ENCODE measurements around the gene RESP18. TPM values are rescaled to one million over a fixed set of nuclear protein-coding genes. Genes with fewer than 3 reads are reported as not detected.
A peak's percentile ranks its signal among the peaks of the same experiment; 100 is the strongest.
"Not testable (repeated sequence)": the region's sequence is repeated elsewhere in the genome, so short reads cannot be mapped to it uniquely, and the experiment has no call there.

The RESP18 gene
- polyA plus RNA-seq, 1 of the 3 experiments (the other 2 are of a cell fraction) = not detected

DNA sequence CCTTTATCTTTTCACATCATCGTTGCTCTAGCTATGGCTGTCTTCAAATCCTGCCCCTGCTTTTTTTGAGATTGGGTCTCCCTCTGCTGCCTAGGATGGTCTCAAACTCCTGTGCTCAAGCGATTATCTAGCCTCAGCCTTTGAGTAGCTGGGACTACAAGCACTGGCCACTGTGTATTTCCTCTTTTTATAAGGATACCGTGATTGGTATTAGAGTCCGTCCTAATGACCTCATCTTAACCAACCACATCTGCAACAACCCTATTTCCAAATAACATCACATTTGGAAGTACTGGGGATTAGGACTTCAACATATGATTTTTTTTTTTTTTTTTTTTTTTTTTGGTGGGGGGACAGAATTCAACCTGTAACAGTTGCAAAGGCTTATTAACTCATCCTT lies 9.1 kb downstream of the RESP18 start (continued):
- TF ChIP-seq CTCF (IDR thresholded peaks at IDR 0.05) (no peak), NRF1 (IDR thresholded peaks at IDR 0.05; ENCODE audit: low read depth, low read length) (no peak), MEF2A (IDR thresholded peaks at IDR 0.05; ENCODE audit: borderline replicate concordance, low read depth) (no peak), EP300 (IDR thresholded peaks at IDR 0.05; ENCODE audit: borderline replicate concordance in 1 of 2, low read depth in 1 of 2, low read length in 1 of 2) (no peak)
- TF ChIP-seq, protein P1, sequence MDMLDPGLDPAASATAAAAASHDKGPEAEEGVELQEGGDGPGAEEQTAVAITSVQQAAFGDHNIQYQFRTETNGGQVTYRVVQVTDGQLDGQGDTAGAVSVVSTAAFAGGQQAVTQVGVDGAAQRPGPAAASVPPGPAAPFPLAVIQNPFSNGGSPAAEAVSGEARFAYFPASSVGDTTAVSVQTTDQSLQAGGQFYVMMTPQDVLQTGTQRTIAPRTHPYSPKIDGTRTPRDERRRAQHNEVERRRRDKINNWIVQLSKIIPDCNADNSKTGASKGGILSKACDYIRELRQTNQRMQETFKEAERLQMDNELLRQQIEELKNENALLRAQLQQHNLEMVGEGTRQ (IDR thresholded peaks at IDR 0.05; ENCODE audit: borderline replicate concordance, low read depth, low read length) = no peak
- TF ChIP-seq, protein P2, sequence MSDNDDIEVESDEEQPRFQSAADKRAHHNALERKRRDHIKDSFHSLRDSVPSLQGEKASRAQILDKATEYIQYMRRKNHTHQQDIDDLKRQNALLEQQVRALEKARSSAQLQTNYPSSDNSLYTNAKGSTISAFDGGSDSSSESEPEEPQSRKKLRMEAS (IDR thresholded peaks at IDR 0.05; ENCODE audit: low read depth) = no peak

GRCh38 chr2:219314804-219315468 lies 17.6 kb downstream of the RESP18 start:
- no peaks in the 10 kb centered on the region for H3K36me3 ChIP-seq (replicated peaks in 1 of 2; ENCODE audit: control insufficient read depth in 1 of 2, insufficient read depth in 2 of 2, low read length in 1 of 2)
- H3K27me3 ChIP-seq (ENCODE audit: insufficient read depth) = no peaks in the 10 kb centered on the region
- H3K4me3 ChIP-seq (ENCODE audit: low read depth in 2 of 2, low read length in 1 of 2) = no peak overlapping the region
- ChIA-PET POLR2A (interaction anchor here (0.5 to 0.6 kb wide), 2 partner anchors 43 to 70 kb away, joined by 3 read pairs; partner anchors contain the start of genes GLB1L and STK16), CTCF (interaction anchor here (0.7 to 3.3 kb wide), 4 partner anchors 13 to 38 kb away, joined by 3 to 13 read pairs (median 4); no protein-coding TSS in a partner anchor)
- H3K4me2 ChIP-seq = no peak overlapping the region
- no peaks in the 10 kb centered on the region for H3K4me1 ChIP-seq (ENCODE audit: control insufficient read depth in 1 of 2, insufficient read depth in 2 of 2, low read depth in 1 of 2, low read length in 1 of 2)
- 88% methylated on average over 16 of the region's 16 CpGs for WGBS (ENCODE audit: low lambda C conversion rate)
- no peak overlapping the region for H3K9ac ChIP-seq
- no peak overlapping the region for H2AFZ ChIP-seq (ENCODE audit: low read depth)
- peaks cover 4% of the 10 kb centered on the region for H3F3A ChIP-seq (replicated peaks; ENCODE audit: insufficient read depth)
- no peaks in the 10 kb centered on the region for H4K20me1 ChIP-seq (ENCODE audit: insufficient read depth)
- no peak for DNase-seq
- TF ChIP-seq, protein P2 (IDR thresholded peaks at IDR 0.05; ENCODE audit: low read depth) = no peak
- TF ChIP-seq FOSL2 (IDR thresholded peaks at IDR 0.05; ENCODE audit: borderline replicate concordance, low read depth) (0 out of 2 replicates have a peak, but pooled peaks have one; percentile 16), CHD2 (IDR thresholded peaks at IDR 0.05; ENCODE audit: low read length, partially characterized antibody) (no peak), NRF1 (IDR thresholded peaks at IDR 0.05; ENCODE audit: low read depth, low read length) (no peak), TEAD4 (IDR thresholded peaks at IDR 0.05; ENCODE audit: borderline replicate concordance, insufficient read depth) (no peak), EP300 (IDR thresholded peaks at IDR 0.05; ENCODE audit: borderline replicate concordance in 1 of 2, low read depth in 1 of 2, low read length in 1 of 2) (no peak)
- no peaks in the 10 kb centered on the region for H3K9me2 ChIP-seq
- no peaks in the 10 kb centered on the region for H3K9me3 ChIP-seq
- no peak overlapping the region for H3K27ac ChIP-seq (ENCODE audit: low read depth in 2 of 2, low read length in 1 of 2)
- H3K79me2 ChIP-seq (ENCODE audit: insufficient read depth) = no peaks in the 10 kb centered on the region

DNA sequence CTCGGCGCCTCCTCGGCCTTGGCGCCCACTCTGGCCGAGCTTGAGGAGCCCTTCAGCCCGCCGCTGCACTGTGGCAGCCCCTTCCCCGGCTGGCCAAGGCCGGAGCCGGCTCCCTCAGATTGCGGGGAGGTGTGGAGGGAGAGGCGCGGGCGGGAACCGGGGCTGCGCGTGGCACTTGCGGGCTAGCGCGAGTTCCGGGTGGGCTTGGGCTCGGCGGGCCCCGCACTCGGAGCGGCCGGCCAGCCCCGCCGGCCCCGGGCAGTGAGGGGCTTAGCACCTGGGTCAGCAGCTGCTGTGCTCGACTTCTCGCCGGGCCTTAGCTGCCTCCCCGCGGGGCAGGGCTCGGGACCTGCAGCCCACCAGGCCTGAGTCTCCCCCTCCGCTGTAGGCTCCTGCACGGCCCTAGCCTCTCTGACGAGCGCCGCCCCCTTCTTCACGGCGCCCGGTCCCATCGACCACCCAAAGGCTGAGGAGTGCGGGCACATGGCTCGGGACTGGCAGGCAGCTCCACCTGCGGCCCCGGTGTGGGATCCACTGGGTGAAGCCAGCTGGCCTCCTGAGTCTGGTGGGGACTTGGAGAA lies 19.8 kb downstream of the RESP18 start:
- WGBS (ENCODE audit: low lambda C conversion rate) = 80% methylated on average over 25 of the region's 49 CpGs
- H3K9me3 ChIP-seq; H3K27ac ChIP-seq (ENCODE audit: low read depth in 2 of 2, low read length in 1 of 2); H4K20me1 ChIP-seq (ENCODE audit: insufficient read depth); H3K27me3 ChIP-seq (ENCODE audit: insufficient read depth); H3K4me2 ChIP-seq; H3K4me1 ChIP-seq (ENCODE audit: control insufficient read depth in 1 of 2, insufficient read depth in 2 of 2, low read depth in 1 of 2, low read length in 1 of 2); H3K36me3 ChIP-seq (replicated peaks in 1 of 2; ENCODE audit: control insufficient read depth in 1 of 2, insufficient read depth in 2 of 2, low read length in 1 of 2); H3K9me2 ChIP-seq; POLR2A ChIA-PET; H2AFZ ChIP-seq (ENCODE audit: low read depth); H3K4me3 ChIP-seq (ENCODE audit: low read depth in 2 of 2, low read length in 1 of 2); H3K79me2 ChIP-seq (ENCODE audit: insufficient read depth); H3K9ac ChIP-seq; H3F3A ChIP-seq (replicated peaks; ENCODE audit: insufficient read depth); DNase-seq: not testable (repeated sequence)
- CTCF ChIA-PET = interaction anchor here (1.4 to 1.8 kb wide), 3 partner anchors 18 to 247 kb away, joined by 3 to 11 read pairs (median 4); no protein-coding TSS in a partner anchor

Data from SK-N-SH (cell line).